MM.1S (cell line): ENCODE results near the gene MXRA7.

Source experiments
- DNase-seq: peaks from one replicate; pipeline ENCODE4 v3.0.0-alpha.2; 2015
- H2AFZ ChIP-seq: fragments of 300-600 bp; sonication (generic); 2 replicates; pipeline ENCODE4 v1.6.0; 2016; ENCODE audit warnings: antibody characterized with exemption, low read length
- H3F3A ChIP-seq: fragments of 300-600 bp; sonication (generic); 2 replicates; pipeline ENCODE4 v1.6.1; 2016; ENCODE audit warnings: mild to moderate bottlenecking, antibody characterized with exemption, low read length, moderate library complexity, mixed read lengths; ENCODE audit not compliant: insufficient read depth
- H3K27ac ChIP-seq: fragments of 300-600 bp; sonication (generic); 2 replicates; pipeline ENCODE4 v1.5.1; 2016; ENCODE audit warnings: mild to moderate bottlenecking, low read length
- H3K27me3 ChIP-seq: fragments of 300-600 bp; sonication (generic); replicated peaks from 2 replicates; pipeline ENCODE4 v1.6.0; 2016; ENCODE audit warnings: low read length; ENCODE audit not compliant: insufficient read depth
- H3K36me3 ChIP-seq: fragments of 300-600 bp; sonication (generic); replicated peaks from 2 replicates; pipeline ENCODE4 v1.6.1; 2016; ENCODE audit warnings: mild to moderate bottlenecking, low read length, mixed read lengths; ENCODE audit not compliant: insufficient read depth
- H3K4me1 ChIP-seq: fragments of 300-600 bp; sonication (generic); 2 replicates; pipeline ENCODE4 v1.6.1; 2016; ENCODE audit warnings: low read length, mixed read lengths
- H3K4me2 ChIP-seq: fragments of 300-600 bp; sonication (generic); 2 replicates; pipeline ENCODE4 v1.6.0; 2016; ENCODE audit warnings: low read depth, low read length
- H3K4me3 ChIP-seq: fragments of 300-600 bp; sonication (generic); 2 replicates; pipeline ENCODE4 v1.5.1; 2016; ENCODE audit warnings: low read length, mixed read lengths
- H3K79me2 ChIP-seq: fragments of 300-600 bp; sonication (generic); 2 replicates; pipeline ENCODE4 v1.6.1; 2016; ENCODE audit warnings: mixed run types, low read length, mixed read lengths
- H3K9ac ChIP-seq: fragments of 300-600 bp; sonication (generic); 2 replicates; pipeline ENCODE4 v1.6.1; 2016; ENCODE audit warnings: low read length, mixed read lengths
- H3K9me2 ChIP-seq: fragments of 300-600 bp; sonication (generic); replicated peaks from 2 replicates; pipeline ENCODE4 v1.6.1; 2016; ENCODE audit warnings: mild to moderate bottlenecking, low read length, mixed read lengths; ENCODE audit not compliant: insufficient read depth
- H3K9me3 ChIP-seq: fragments of 300-600 bp; sonication (generic); replicated peaks from 2 replicates; pipeline ENCODE4 v1.6.1; 2016; ENCODE audit warnings: mild to moderate bottlenecking, low read length, mixed read lengths; ENCODE audit not compliant: insufficient read depth
- H4K20me1 ChIP-seq: fragments of 300-600 bp; sonication (generic); 2 replicates; pipeline ENCODE4 v1.6.1; 2016; ENCODE audit warnings: mild to moderate bottlenecking, low read length, moderate library complexity, mixed read lengths; ENCODE audit not compliant: insufficient read depth
- EZH2 ChIP-seq: fragments of 300-600 bp; sonication (generic); optimal IDR thresholded peaks from 2 replicates; pipeline ENCODE3; 2017; ENCODE audit warnings: low read depth, mild to moderate bottlenecking, antibody characterized with exemption, low read length, mixed read lengths
- EZH2phosphoT487 ChIP-seq: fragments of 300-600 bp; sonication (generic); IDR thresholded peaks from 2 replicates; pipeline ENCODE4 v1.6.1; 2018; ENCODE audit warnings: antibody characterized with exemption, low read length
- TF ChIP-seq, protein P1 (sequence below): fragments of 300-600 bp; sonication (generic); IDR thresholded peaks from 2 replicates; pipeline ENCODE4 v1.5.1; 2016; ENCODE audit warnings: antibody characterized with exemption, low read length, mixed read lengths

MXRA7 gene

GRCh38 chr17:76716839-76717215 lies 6.1 kb upstream of the MXRA7 start:
- H3K4me2 ChIP-seq = no peak overlapping the region
- DNase-seq = no peak
- no peak overlapping the region for H3K4me3 ChIP-seq
- H3K36me3 ChIP-seq = peaks cover 7% of the 10 kb centered on the region; the same call in 1 of the 2 replicates
- H4K20me1 ChIP-seq = no peaks in the 10 kb centered on the region
- no peak overlapping the region for H2AFZ ChIP-seq
- no peaks in the 10 kb centered on the region for H3K9me2 ChIP-seq
- no peaks in the 10 kb centered on the region for H3K9me3 ChIP-seq
- peaks cover 24% of the 10 kb centered on the region for H3K4me1 ChIP-seq
- H3K27me3 ChIP-seq = no peaks in the 10 kb centered on the region
- peaks cover 46% of the 10 kb centered on the region for H3K79me2 ChIP-seq
- no peak overlapping the region for H3K9ac ChIP-seq
- H3F3A ChIP-seq = peaks cover 22% of the 10 kb centered on the region
- no peak overlapping the region for H3K27ac ChIP-seq
- TF ChIP-seq, protein P1, sequence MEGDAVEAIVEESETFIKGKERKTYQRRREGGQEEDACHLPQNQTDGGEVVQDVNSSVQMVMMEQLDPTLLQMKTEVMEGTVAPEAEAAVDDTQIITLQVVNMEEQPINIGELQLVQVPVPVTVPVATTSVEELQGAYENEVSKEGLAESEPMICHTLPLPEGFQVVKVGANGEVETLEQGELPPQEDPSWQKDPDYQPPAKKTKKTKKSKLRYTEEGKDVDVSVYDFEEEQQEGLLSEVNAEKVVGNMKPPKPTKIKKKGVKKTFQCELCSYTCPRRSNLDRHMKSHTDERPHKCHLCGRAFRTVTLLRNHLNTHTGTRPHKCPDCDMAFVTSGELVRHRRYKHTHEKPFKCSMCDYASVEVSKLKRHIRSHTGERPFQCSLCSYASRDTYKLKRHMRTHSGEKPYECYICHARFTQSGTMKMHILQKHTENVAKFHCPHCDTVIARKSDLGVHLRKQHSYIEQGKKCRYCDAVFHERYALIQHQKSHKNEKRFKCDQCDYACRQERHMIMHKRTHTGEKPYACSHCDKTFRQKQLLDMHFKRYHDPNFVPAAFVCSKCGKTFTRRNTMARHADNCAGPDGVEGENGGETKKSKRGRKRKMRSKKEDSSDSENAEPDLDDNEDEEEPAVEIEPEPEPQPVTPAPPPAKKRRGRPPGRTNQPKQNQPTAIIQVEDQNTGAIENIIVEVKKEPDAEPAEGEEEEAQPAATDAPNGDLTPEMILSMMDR = no peak
- no peak for TF ChIP-seq EZH2
- no peak for TF ChIP-seq EZH2phosphoT487

DNA sequence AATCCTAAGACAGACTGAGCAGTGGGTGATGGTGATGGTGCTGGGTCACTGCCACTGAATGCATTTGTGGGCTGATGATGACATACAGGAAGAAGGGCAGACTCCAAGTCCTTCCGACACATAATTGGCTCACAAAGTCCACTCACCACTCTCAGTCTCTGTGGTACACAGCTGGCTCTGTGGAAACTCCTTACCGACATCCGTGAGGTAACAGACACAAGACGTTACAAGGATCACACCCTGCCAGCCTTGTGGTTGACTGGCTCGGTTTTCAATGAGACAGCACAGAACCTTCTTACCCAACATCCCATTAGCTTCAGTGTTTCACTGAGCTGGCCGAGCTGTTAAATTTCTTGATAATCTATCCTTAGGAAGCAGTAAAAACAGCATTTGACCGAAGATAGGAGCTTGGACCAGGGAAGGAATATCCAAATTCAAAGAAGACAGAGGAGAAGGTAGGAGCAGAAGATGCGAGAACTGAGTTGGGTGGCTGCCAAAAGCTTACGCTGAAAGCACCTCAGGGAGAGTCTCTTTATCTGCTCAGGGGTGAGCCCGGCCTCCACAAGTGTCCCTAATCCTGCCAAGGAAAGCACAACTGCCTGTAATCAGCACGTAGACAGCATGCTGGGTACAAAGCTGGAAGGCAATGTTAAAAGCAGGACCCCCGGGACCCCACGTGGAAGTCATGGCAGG lies 5.5 kb upstream of the MXRA7 start:
- peaks cover 40% of the 10 kb centered on the region for H3K79me2 ChIP-seq
- peaks cover 23% of the 10 kb centered on the region for H3K4me1 ChIP-seq
- H4K20me1 ChIP-seq = no peaks in the 10 kb centered on the region
- peak overlapping the region; percentile 82; the same call in 1 of the 2 replicates for H3K4me2 ChIP-seq
- no peaks in the 10 kb centered on the region for H3K27me3 ChIP-seq
- peaks cover 27% of the 10 kb centered on the region for H3F3A ChIP-seq
- H3K27ac ChIP-seq = peak overlapping the region; percentile 80; the same call in 1 of the 2 replicates
- H3K36me3 ChIP-seq = peaks cover 7% of the 10 kb centered on the region; the same call in 1 of the 2 replicates
- H3K9ac ChIP-seq = no peak overlapping the region
- H3K4me3 ChIP-seq = no peak overlapping the region
- no peaks in the 10 kb centered on the region for H3K9me3 ChIP-seq
- H3K9me2 ChIP-seq = no peaks in the 10 kb centered on the region
- DNase-seq = no peak
- H2AFZ ChIP-seq = no peak overlapping the region
- TF ChIP-seq, protein P1 = no peak
- TF ChIP-seq EZH2 (no peak), EZH2phosphoT487 (no peak)

- Histone ChIP-seq H2AFZ (no peak overlapping the region; the same call in 1 of the 2 replicates), H3K36me3 (peaks cover 3% of the 10 kb centered on the region; the same call in 1 of the 2 replicates), H3F3A (peaks cover 29% of the 10 kb centered on the region), H3K9me3 (no peaks in the 10 kb centered on the region), H3K4me2 (peak overlapping the region; percentile 82), H3K9ac (peak overlapping the region; percentile 50; the same call in 1 of the 2 replicates), H3K4me3 (peak overlapping the region; percentile 26), H3K4me1 (peaks cover 23% of the 10 kb centered on the region), H3K27ac (peak overlapping the region; percentile 80), H3K9me2 (no peaks in the 10 kb centered on the region), H3K27me3 (no peaks in the 10 kb centered on the region), H4K20me1 (no peaks in the 10 kb centered on the region), H3K79me2 (peaks cover 32% of the 10 kb centered on the region)
- no peak for TF ChIP-seq EZH2phosphoT487
- no peak for TF ChIP-seq EZH2
- TF ChIP-seq, protein P1 = no peak
- DNase-seq = no peak
Observed at GRCh38 chr17:76715496-76715830, 4.7 kb upstream of the MXRA7 start.
